DOHH2 (cell line): ENCODE results near the gene MYO1D.

Source experiments
- H3F3A ChIP-seq: fragments of 200-600 bp; sonication (generic), shearing (Covaris generic); 2 replicates; pipeline ENCODE4 v1.6.0; 2016; ENCODE audit warnings: antibody characterized with exemption, mild to moderate bottlenecking; ENCODE audit not compliant: control insufficient read depth, insufficient read depth
- H3K27ac ChIP-seq: fragments of 200-600 bp; sonication (generic); 2 replicates; pipeline ENCODE4 v1.5.1; 2014; ENCODE audit warnings: low read depth, mild to moderate bottlenecking, low read length, moderate library complexity
- H3K27me3 ChIP-seq: fragments of 200-600 bp; sonication (generic); 2 replicates; pipeline ENCODE4 v1.6.1; 2014; ENCODE audit warnings: mild to moderate bottlenecking, low read length, mixed read lengths; ENCODE audit not compliant: control insufficient read depth
- H3K36me3 ChIP-seq: fragments of 200-600 bp; sonication (generic); 2 replicates; pipeline ENCODE4 v1.6.1; 2014; ENCODE audit warnings: mild to moderate bottlenecking, low read length, moderate library complexity, mixed read lengths; ENCODE audit not compliant: control insufficient read depth
- H3K4me1 ChIP-seq: fragments of 200-600 bp; sonication (generic); 2 replicates; pipeline ENCODE4 v1.6.1; 2014; ENCODE audit warnings: mild to moderate bottlenecking, low read length, mixed read lengths; ENCODE audit not compliant: control insufficient read depth
- H3K4me2 ChIP-seq: fragments of 200-600 bp; sonication (generic); 2 replicates; pipeline ENCODE4 v1.6.0; 2014; ENCODE audit warnings: mild to moderate bottlenecking, low read length, moderate library complexity
- H3K4me3 ChIP-seq: fragments of 200-600 bp; sonication (generic); 2 replicates; pipeline ENCODE4 v1.5.1; 2014; ENCODE audit warnings: mild to moderate bottlenecking, low read length, mixed read lengths
- H3K79me2 ChIP-seq: fragments of 200-600 bp; sonication (generic); 2 replicates; pipeline ENCODE4 v1.6.1; 2014; ENCODE audit warnings: mild to moderate bottlenecking, low read length, mixed read lengths; ENCODE audit not compliant: control insufficient read depth
- H3K9me2 ChIP-seq: fragments of 200-600 bp; sonication (generic); replicated peaks from 2 replicates; pipeline ENCODE4 v1.6.1; 2014; ENCODE audit warnings: mild to moderate bottlenecking, low read length, mixed read lengths; ENCODE audit not compliant: control insufficient read depth
- H3K9me3 ChIP-seq: fragments of 200-600 bp; sonication (generic); 2 replicates; pipeline ENCODE4 v1.6.1; 2014; ENCODE audit warnings: antibody characterized with exemption, low read length, mixed read lengths; ENCODE audit not compliant: control insufficient read depth, insufficient read depth
- H4K20me1 ChIP-seq: fragments of 200-600 bp; sonication (generic); 2 replicates; pipeline ENCODE4 v1.6.0; 2014; ENCODE audit warnings: low read depth, mild to moderate bottlenecking, antibody characterized with exemption, low read length, moderate library complexity; ENCODE audit not compliant: control insufficient read depth, insufficient read depth
- EZH2phosphoT487 ChIP-seq: fragments of 200-600 bp; sonication (generic); IDR thresholded peaks from 2 replicates; pipeline ENCODE4 v1.6.1; 2017; ENCODE audit warnings: borderline replicate concordance, mild to moderate bottlenecking, antibody characterized with exemption, low read length, moderate library complexity, mixed read lengths
- TF ChIP-seq, protein P1 (sequence below): fragments of 200-600 bp; sonication (generic); IDR thresholded peaks from one replicate; pipeline ENCODE4 v1.5.1; 2014; ENCODE audit warnings: antibody characterized with exemption, mild to moderate bottlenecking, low read depth, low read length; ENCODE audit not compliant: poor library complexity, severe bottlenecking

Gene MYO1D

GRCh38 chr17:32780721-32781120 lies 96.2 kb downstream of the MYO1D start:
- Histone ChIP-seq H3K9me3 (no peaks in the 10 kb centered on the region), H3K27ac (no peak overlapping the region)

GRCh38 chr17:32777922-32778321 lies 99.0 kb downstream of the MYO1D start:
- TF ChIP-seq, protein P1, sequence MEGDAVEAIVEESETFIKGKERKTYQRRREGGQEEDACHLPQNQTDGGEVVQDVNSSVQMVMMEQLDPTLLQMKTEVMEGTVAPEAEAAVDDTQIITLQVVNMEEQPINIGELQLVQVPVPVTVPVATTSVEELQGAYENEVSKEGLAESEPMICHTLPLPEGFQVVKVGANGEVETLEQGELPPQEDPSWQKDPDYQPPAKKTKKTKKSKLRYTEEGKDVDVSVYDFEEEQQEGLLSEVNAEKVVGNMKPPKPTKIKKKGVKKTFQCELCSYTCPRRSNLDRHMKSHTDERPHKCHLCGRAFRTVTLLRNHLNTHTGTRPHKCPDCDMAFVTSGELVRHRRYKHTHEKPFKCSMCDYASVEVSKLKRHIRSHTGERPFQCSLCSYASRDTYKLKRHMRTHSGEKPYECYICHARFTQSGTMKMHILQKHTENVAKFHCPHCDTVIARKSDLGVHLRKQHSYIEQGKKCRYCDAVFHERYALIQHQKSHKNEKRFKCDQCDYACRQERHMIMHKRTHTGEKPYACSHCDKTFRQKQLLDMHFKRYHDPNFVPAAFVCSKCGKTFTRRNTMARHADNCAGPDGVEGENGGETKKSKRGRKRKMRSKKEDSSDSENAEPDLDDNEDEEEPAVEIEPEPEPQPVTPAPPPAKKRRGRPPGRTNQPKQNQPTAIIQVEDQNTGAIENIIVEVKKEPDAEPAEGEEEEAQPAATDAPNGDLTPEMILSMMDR = no peak
- no peak for TF ChIP-seq EZH2phosphoT487
- no peaks in the 10 kb centered on the region for H3K36me3 ChIP-seq
- no peaks in the 10 kb centered on the region for H3K79me2 ChIP-seq
- no peaks in the 10 kb centered on the region for H3K9me2 ChIP-seq
- no peaks in the 10 kb centered on the region for H3K4me1 ChIP-seq
- H3K27ac ChIP-seq = no peak overlapping the region
- H4K20me1 ChIP-seq = no peaks in the 10 kb centered on the region
- no peak overlapping the region for H3K4me3 ChIP-seq
- no peaks in the 10 kb centered on the region for H3K9me3 ChIP-seq
- H3K27me3 ChIP-seq = no peaks in the 10 kb centered on the region
- H3F3A ChIP-seq = no peaks in the 10 kb centered on the region
- H3K4me2 ChIP-seq = no peak overlapping the region

More at GRCh38 chr17:32780721-32781120, 96.2 kb downstream of the MYO1D start:
- Histone ChIP-seq H3K4me2 (no peak overlapping the region), H3F3A (no peaks in the 10 kb centered on the region), H3K27me3 (no peaks in the 10 kb centered on the region), H3K79me2 (no peaks in the 10 kb centered on the region), H3K4me3 (no peak overlapping the region), H3K36me3 (no peaks in the 10 kb centered on the region), H3K4me1 (peaks cover 4% of the 10 kb centered on the region; the same call in 1 of the 2 replicates), H4K20me1 (no peaks in the 10 kb centered on the region), H3K9me2 (no peaks in the 10 kb centered on the region)
- TF ChIP-seq EZH2phosphoT487 = no peak
- TF ChIP-seq, protein P1 = no peak

DNA sequence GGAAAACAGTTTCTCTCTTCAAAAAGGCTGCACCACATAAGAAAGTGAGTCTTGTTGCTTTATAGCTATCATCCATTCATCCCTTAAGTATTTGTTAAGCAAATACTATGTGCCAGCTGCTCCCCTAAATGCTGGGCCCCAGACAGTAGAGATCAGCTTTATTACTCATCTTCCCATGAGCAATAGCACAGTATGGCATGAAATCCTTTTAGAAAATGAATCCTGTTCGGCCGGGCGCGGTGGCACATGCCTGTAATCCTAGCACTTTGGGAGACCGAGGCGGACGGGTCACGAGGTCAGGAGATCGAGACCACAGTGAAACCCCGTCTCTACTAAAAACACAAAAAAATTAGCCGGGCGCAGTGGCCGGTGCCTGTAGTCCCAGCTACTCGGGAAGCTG lies 99.5 kb downstream of the MYO1D start:
- no peaks in the 10 kb centered on the region for H3K27me3 ChIP-seq
- no peaks in the 10 kb centered on the region for H3K9me2 ChIP-seq
- H3K79me2 ChIP-seq = no peaks in the 10 kb centered on the region
- no peaks in the 10 kb centered on the region for H3K4me1 ChIP-seq
- no peaks in the 10 kb centered on the region for H3F3A ChIP-seq
- no peaks in the 10 kb centered on the region for H3K9me3 ChIP-seq
- TF ChIP-seq EZH2phosphoT487 = no peak
- TF ChIP-seq, protein P1 = no peak
- H3K4me3 ChIP-seq = no peak overlapping the region
- no peak overlapping the region for H3K4me2 ChIP-seq
- no peaks in the 10 kb centered on the region for H3K36me3 ChIP-seq
- H4K20me1 ChIP-seq = no peaks in the 10 kb centered on the region
- H3K27ac ChIP-seq = no peak overlapping the region
